Kidney capillary endothelial cell (primary cell): ENCODE measurements around the gene EPHA8.

Experiments
- DNase-seq: peaks from one replicate; pipeline ENCODE4 v3.0.0-alpha.2; 2018; ENCODE audit warnings: low spot score

The EPHA8 gene

DNA sequence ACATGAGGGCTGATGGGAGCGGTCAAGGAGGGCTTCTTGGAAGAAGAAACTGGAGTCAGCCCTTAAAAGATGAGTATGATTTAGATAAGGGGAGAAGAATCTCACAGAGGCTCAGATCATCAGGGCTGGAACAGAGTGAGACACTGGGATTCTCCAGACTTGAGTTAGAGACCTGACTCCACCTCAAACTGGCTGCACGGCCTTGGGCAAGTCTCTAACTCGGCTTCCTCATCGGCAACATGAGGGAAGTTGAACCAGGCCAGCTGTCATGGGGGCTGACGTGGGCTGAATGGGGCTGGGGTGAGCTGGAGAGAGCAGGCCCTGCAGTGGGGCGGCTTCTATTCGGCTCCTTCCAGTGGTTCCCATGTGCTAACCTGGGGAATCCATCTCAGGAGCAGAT, 82.6 kb downstream of the EPHA8 start:
- DNase-seq: no peak

DNA sequence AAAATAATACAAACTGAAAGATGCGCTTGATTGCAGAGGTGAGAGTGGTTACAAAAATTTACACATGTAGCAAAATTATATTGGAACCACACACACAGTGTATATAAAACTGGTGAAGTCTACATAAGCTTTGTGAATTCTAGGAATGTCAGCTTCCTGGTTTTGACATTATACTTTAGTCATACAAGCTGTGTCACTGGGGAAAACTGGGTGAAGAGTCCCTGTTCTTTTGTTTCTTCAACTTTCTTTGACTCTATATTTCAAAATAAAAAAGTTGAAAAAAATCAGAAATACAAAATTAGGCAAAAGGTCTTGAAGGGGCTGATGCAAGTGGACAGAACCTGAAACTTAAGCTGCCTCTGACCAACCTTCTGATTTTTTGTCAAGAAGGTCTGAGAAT, 83.1 kb downstream of the EPHA8 start:
- DNase-seq: no peak

DNA sequence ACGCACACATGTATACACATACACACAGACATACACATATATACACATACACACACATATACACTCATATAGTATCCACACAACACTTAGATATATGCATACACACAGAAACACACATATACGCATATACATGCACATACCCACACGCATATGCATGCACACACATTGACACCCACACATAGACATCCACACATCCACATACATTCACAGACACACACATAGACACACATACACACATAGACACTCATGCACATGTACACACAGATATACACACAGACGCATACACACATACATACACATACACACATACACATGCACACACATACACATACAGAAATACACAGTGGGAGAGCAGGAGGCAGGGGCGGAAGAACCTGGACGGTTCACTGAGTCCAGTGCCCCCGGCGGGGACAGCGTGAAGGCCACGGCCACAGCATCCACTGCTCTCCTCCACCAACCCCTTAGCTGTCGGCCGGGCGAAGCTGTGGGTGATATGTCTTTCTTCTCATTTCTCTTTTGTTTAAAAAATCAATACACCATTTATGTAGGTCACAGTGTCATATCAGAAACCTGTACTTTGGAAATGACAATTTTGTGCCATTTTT, 86.9 kb downstream of the EPHA8 start:
- DNase-seq: no peak

DNA sequence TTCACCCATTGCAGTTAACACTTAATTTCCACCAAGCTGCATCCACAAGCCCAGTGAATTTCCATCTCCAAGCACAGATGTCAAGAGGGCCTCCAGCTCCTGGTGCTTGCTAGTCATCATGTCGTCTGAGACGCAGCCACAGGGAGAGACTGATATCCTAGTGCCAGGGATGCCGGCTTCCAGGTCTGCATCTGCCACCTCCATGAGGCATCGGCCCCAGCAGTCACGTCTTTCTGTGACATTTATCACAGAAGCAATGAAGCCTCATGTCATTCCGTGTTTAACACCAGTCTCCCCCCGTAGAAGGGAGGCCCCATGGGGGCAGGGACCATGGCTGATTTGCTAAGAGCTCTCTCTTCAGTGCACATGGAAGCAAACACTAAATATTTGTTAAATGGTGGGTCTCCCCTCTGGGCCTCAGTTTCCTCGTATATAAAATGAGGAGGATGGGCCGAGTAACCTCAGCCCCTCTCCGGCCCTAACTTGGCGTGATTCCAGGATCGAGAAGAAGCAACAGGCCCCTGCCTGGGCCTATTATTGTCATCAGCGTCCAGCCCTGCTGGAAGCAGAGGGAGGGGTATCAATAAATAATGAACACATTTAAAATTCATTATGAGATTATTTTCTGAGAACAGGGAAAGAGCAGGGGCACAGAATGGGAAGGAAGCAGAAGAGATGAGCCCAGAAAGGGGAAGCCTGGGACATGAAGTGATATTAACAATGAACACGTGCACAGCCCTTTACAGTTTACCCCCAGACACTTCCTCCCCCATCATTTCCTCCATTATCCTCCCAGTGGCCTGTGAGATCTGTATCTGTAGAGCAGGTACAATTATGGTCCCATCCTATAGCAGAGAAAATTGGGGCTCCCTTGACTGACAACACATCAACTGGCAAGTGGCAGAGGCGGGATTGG, 88.9 kb downstream of the EPHA8 start:
- DNase-seq: no peak

- DNase-seq: no peak
These were observed 89.6 kb downstream of the EPHA8 start, which contains the start of gene C1QB for GRCh38 chr1:22652881-22653316. Gene C1QB, plus strand, starts transcription at chr1:22653236. Its CDS starts 6,227 bp downstream, at chr1:22659463.
